Measurements from ENCODE around the gene CBR1. TPM values are rescaled to one million over a fixed set of nuclear protein-coding genes. Genes with fewer than 3 reads are reported as not detected.

CBR1 gene
- total RNA-seq, 1 donor from 2014 or later: 62.8 TPM

GRCh38 chr21:36076878-36077655 lies 7.2 kb downstream of the CBR1 start:
- no peak for DNase-seq (ENCODE audit: low spot score)
- no peaks in the 10 kb centered on the region for H3K27me3 Mint-ChIP-seq (ENCODE audit: insufficient read depth)
- H3K36me3 Mint-ChIP-seq (ENCODE audit: low read depth): peaks cover 21% of the 10 kb centered on the region
- no peak overlapping the region for H3K27ac Mint-ChIP-seq
- H3K9me3 Mint-ChIP-seq: peaks cover 3% of the 10 kb centered on the region
- H3K4me1 Mint-ChIP-seq (ENCODE audit: low read depth): peaks cover 57% of the 10 kb centered on the region
- intact Hi-C loops (cut with micrococcal nuclease): no loop called here
- no peak overlapping the region for H3K4me3 Mint-ChIP-seq

GRCh38 chr21:36077758-36078157 lies 7.9 kb downstream of the CBR1 start:
- Mint-ChIP-seq H3K27ac (no peak overlapping the region), H3K36me3 (ENCODE audit: low read depth) (peaks cover 15% of the 10 kb centered on the region), H3K27me3 (ENCODE audit: insufficient read depth) (no peaks in the 10 kb centered on the region), H3K4me1 (ENCODE audit: low read depth) (peaks cover 54% of the 10 kb centered on the region), H3K4me3 (no peak overlapping the region), H3K9me3 (peaks cover 3% of the 10 kb centered on the region)
- intact Hi-C loops (cut with micrococcal nuclease): no loop called here
- DNase-seq (ENCODE audit: low spot score): no peak

GRCh38 chr21:36079010-36079649 lies 9.3 kb downstream of the CBR1 start:
- peaks cover 14% of the 10 kb centered on the region for H3K36me3 Mint-ChIP-seq (ENCODE audit: low read depth)
- peaks cover 3% of the 10 kb centered on the region for H3K9me3 Mint-ChIP-seq
- H3K4me3 Mint-ChIP-seq: peak overlapping the region; percentile 69
- no peaks in the 10 kb centered on the region for H3K27me3 Mint-ChIP-seq (ENCODE audit: insufficient read depth)
- H3K27ac Mint-ChIP-seq: peak overlapping the region; percentile 90
- peaks cover 46% of the 10 kb centered on the region for H3K4me1 Mint-ChIP-seq (ENCODE audit: low read depth)
- intact Hi-C loops (cut with micrococcal nuclease): loop anchor here (1.0 kb wide), 1 partner anchor 10 kb away; no protein-coding TSS in a partner anchor
- DNase-seq (ENCODE audit: low spot score): peak; percentile 24

- Mint-ChIP-seq H3K36me3 (ENCODE audit: low read depth) (peaks cover 14% of the 10 kb centered on the region), H3K4me3 (peak overlapping the region; percentile 69), H3K27ac (peak overlapping the region; percentile 90), H3K27me3 (ENCODE audit: insufficient read depth) (no peaks in the 10 kb centered on the region), H3K9me3 (peaks cover 3% of the 10 kb centered on the region), H3K4me1 (ENCODE audit: low read depth) (peaks cover 46% of the 10 kb centered on the region)
- DNase-seq (ENCODE audit: low spot score): no peak
- intact Hi-C loops (cut with micrococcal nuclease): loop anchor here (1.0 kb wide), 1 partner anchor 10 kb away; no protein-coding TSS in a partner anchor
Measured at GRCh38 chr21:36079671-36080070, 9.8 kb downstream of the CBR1 start.

- H3K27me3 Mint-ChIP-seq (ENCODE audit: insufficient read depth): no peaks in the 10 kb centered on the region
- H3K4me1 Mint-ChIP-seq (ENCODE audit: low read depth): peaks cover 43% of the 10 kb centered on the region
- H3K36me3 Mint-ChIP-seq (ENCODE audit: low read depth): peaks cover 14% of the 10 kb centered on the region
- intact Hi-C loops (cut with micrococcal nuclease): no loop called here
- H3K27ac Mint-ChIP-seq: no peak overlapping the region
- no peak for DNase-seq (ENCODE audit: low spot score)
- no peak overlapping the region for H3K4me3 Mint-ChIP-seq
- peaks cover 3% of the 10 kb centered on the region for H3K9me3 Mint-ChIP-seq
Measured at GRCh38 chr21:36080386-36080785, 10.6 kb downstream of the CBR1 start.

- H3K9me3 Mint-ChIP-seq: peaks cover 3% of the 10 kb centered on the region
- H3K4me1 Mint-ChIP-seq (ENCODE audit: low read depth): peaks cover 35% of the 10 kb centered on the region
- no peak for DNase-seq (ENCODE audit: low spot score)
- no peak overlapping the region for H3K27ac Mint-ChIP-seq
- H3K4me3 Mint-ChIP-seq: no peak overlapping the region
- H3K36me3 Mint-ChIP-seq (ENCODE audit: low read depth): peaks cover 12% of the 10 kb centered on the region
- H3K27me3 Mint-ChIP-seq (ENCODE audit: insufficient read depth): no peaks in the 10 kb centered on the region
- intact Hi-C loops (cut with micrococcal nuclease): no loop called here
Measured at GRCh38 chr21:36082237-36082664, 12.4 kb downstream of the CBR1 start.

- H3K36me3 Mint-ChIP-seq (ENCODE audit: low read depth): peaks cover 2% of the 10 kb centered on the region
- H3K27ac Mint-ChIP-seq: no peak overlapping the region
- intact Hi-C loops (cut with micrococcal nuclease): no loop called here
- no peak for DNase-seq (ENCODE audit: low spot score)
- H3K4me1 Mint-ChIP-seq (ENCODE audit: low read depth): peaks cover 8% of the 10 kb centered on the region
- peaks cover 3% of the 10 kb centered on the region for H3K27me3 Mint-ChIP-seq (ENCODE audit: insufficient read depth)
- no peak overlapping the region for H3K4me3 Mint-ChIP-seq
- H3K9me3 Mint-ChIP-seq: no peaks in the 10 kb centered on the region
Measured at GRCh38 chr21:36087362-36088138, 17.7 kb downstream of the CBR1 start.

GRCh38 chr21:36089946-36090345 lies 20.1 kb downstream of the CBR1 start:
- peaks cover 8% of the 10 kb centered on the region for H3K4me1 Mint-ChIP-seq (ENCODE audit: low read depth)
- no peak for DNase-seq (ENCODE audit: low spot score)
- H3K36me3 Mint-ChIP-seq (ENCODE audit: low read depth): peaks cover 4% of the 10 kb centered on the region
- H3K4me3 Mint-ChIP-seq: no peak overlapping the region
- peaks cover 17% of the 10 kb centered on the region for H3K9me3 Mint-ChIP-seq
- intact Hi-C loops (cut with micrococcal nuclease): no loop called here
- peaks cover 6% of the 10 kb centered on the region for H3K27me3 Mint-ChIP-seq (ENCODE audit: insufficient read depth)
- no peak overlapping the region for H3K27ac Mint-ChIP-seq

GRCh38 chr21:36092681-36093080 lies 22.9 kb downstream of the CBR1 start:
- no peak overlapping the region for H3K27ac Mint-ChIP-seq
- H3K27me3 Mint-ChIP-seq (ENCODE audit: insufficient read depth): peaks cover 6% of the 10 kb centered on the region
- peaks cover 2% of the 10 kb centered on the region for H3K36me3 Mint-ChIP-seq (ENCODE audit: low read depth)
- H3K4me1 Mint-ChIP-seq (ENCODE audit: low read depth): no peaks in the 10 kb centered on the region
- H3K9me3 Mint-ChIP-seq: peaks cover 20% of the 10 kb centered on the region
- intact Hi-C loops (cut with micrococcal nuclease): no loop called here
- no peak for DNase-seq (ENCODE audit: low spot score)
- no peak overlapping the region for H3K4me3 Mint-ChIP-seq

GRCh38 chr21:36093512-36093911 lies 23.7 kb downstream of the CBR1 start:
- Mint-ChIP-seq H3K4me1 (ENCODE audit: low read depth) (no peaks in the 10 kb centered on the region), H3K4me3 (no peak overlapping the region), H3K36me3 (ENCODE audit: low read depth) (peaks cover 2% of the 10 kb centered on the region), H3K27me3 (ENCODE audit: insufficient read depth) (peaks cover 6% of the 10 kb centered on the region), H3K27ac (no peak overlapping the region), H3K9me3 (peaks cover 20% of the 10 kb centered on the region)
- intact Hi-C loops (cut with micrococcal nuclease): no loop called here
- no peak for DNase-seq (ENCODE audit: low spot score)

- DNase-seq (ENCODE audit: low spot score): no peak
- H3K27ac Mint-ChIP-seq: no peak overlapping the region
- no peaks in the 10 kb centered on the region for H3K4me1 Mint-ChIP-seq (ENCODE audit: low read depth)
- peaks cover 4% of the 10 kb centered on the region for H3K27me3 Mint-ChIP-seq (ENCODE audit: insufficient read depth)
- intact Hi-C loops (cut with micrococcal nuclease): no loop called here
- H3K36me3 Mint-ChIP-seq (ENCODE audit: low read depth): peaks cover 2% of the 10 kb centered on the region
- H3K9me3 Mint-ChIP-seq: peaks cover 20% of the 10 kb centered on the region
- no peak overlapping the region for H3K4me3 Mint-ChIP-seq
Measured at GRCh38 chr21:36096398-36097290, 26.8 kb downstream of the CBR1 start.
